Measurements from ENCODE around the gene WWC2.

The WWC2 gene

GRCh38 chr4:183362036-183362435 is 263.0 kb downstream of the WWC2 start:
- no peak for DNase-seq

- DNase-seq: no peak
These were observed 264.0 kb downstream of the WWC2 start for GRCh38 chr4:183362916-183363542.

GRCh38 chr4:183364025-183364424 is 265.0 kb downstream of the WWC2 start:
- DNase-seq: no peak

GRCh38 chr4:183366206-183366835 is 267.3 kb downstream of the WWC2 start:
- no peak for DNase-seq

GRCh38 chr4:183369073-183369472 is 270.0 kb downstream of the WWC2 start:
- no peak for DNase-seq

Data from stimulated activated CD4-positive, alpha-beta T cell treated with anti-CD3 and anti-CD28 coated beads, Interleukin-15, amount 100 ng/mL, for 24 hours (primary cell).